Caco-2 (cell line): ENCODE results near the gene LRRC75A. TPM values are rescaled to one million over a fixed set of nuclear protein-coding genes. Genes with fewer than 3 reads are reported as not detected.

Source experiments
- BruUV-seq: library from RNA; stranded (reverse); fragments of 400-500 nt; replicated peaks from 2 replicates; lab custom pipeline; 2021; lab: Mats Ljungman, UMichigan
- CTCF ChIA-PET: fragments of 300-600 bp; sonication (Branson Sonifier 250); formaldehyde crosslinking; loops from one replicate; lab custom pipeline; 2022; ENCODE audit warnings: antibody characterized with exemption; lab: Charles Lee
- POLR2A ChIA-PET: fragments of 300-600 bp; sonication (Branson Sonifier 250); formaldehyde crosslinking; loops from one replicate; lab custom pipeline; 2022; ENCODE audit warnings: antibody characterized with exemption; lab: Charles Lee
- DNase-seq, 2 experiments: peaks; one replicate each; pipeline versions ENCODE4 v3.0.0 to v3.0.0-alpha.2; 2020 to 2022
- H3K27me3 ChIP-seq: replicated peaks from 2 replicates; pipeline ENCODE4 v1.6.0; 2011; ENCODE audit warnings: low read length; ENCODE audit not compliant: control insufficient read depth, insufficient read depth
- H3K36me3 ChIP-seq: 2 replicates; pipeline ENCODE4 v1.5.1; 2011; ENCODE audit warnings: low read length; ENCODE audit not compliant: control insufficient read depth, insufficient read depth
- H3K4me1 ChIP-seq: fragments of 250-450 bp; sonication (Bioruptor Pico); 2 replicates; pipeline ENCODE4 v1.5.1; 2020; ENCODE audit warnings: mild to moderate bottlenecking
- H3K4me3 ChIP-seq: 2 replicates; pipeline ENCODE4 v1.5.1; 2011; ENCODE audit warnings: low read depth, mild to moderate bottlenecking, control low read depth, low read length
- H3K9me3 ChIP-seq: fragments of 250-450 bp; sonication (Bioruptor Pico); 2 replicates; pipeline ENCODE4 v1.5.1; 2020; ENCODE audit warnings: mild to moderate bottlenecking, moderate library complexity
- H3K27ac Mint-ChIP-seq: one replicate; pipeline ENCODE4 v1.8.0; 2022; ENCODE audit warnings: mixed read lengths; ENCODE audit not compliant: unreplicated experiment
- H3K27me3 Mint-ChIP-seq: one replicate; pipeline ENCODE4 v1.8.0; 2022; ENCODE audit warnings: mixed read lengths; ENCODE audit not compliant: insufficient read depth, unreplicated experiment
- H3K36me3 Mint-ChIP-seq: one replicate; pipeline ENCODE4 v1.8.0; 2022; ENCODE audit warnings: mild to moderate bottlenecking, mixed read lengths; ENCODE audit not compliant: insufficient read depth, unreplicated experiment
- H3K4me1 Mint-ChIP-seq: one replicate; pipeline ENCODE4 v1.8.0; 2022; ENCODE audit warnings: low read depth, mixed read lengths; ENCODE audit not compliant: unreplicated experiment
- H3K4me3 Mint-ChIP-seq: one replicate; pipeline ENCODE4 v1.8.0; 2022; ENCODE audit warnings: mild to moderate bottlenecking, moderate library complexity, mixed read lengths; ENCODE audit not compliant: unreplicated experiment
- H3K9me3 Mint-ChIP-seq: one replicate; pipeline ENCODE4 v1.8.0; 2022; ENCODE audit warnings: mixed read lengths; ENCODE audit not compliant: unreplicated experiment
- CTCF ChIP-seq, 2 experiments: fragments of 200-600 bp in 1 of 2; IDR thresholded peaks; 1 replicate in 1 of 2; 2 replicates in 1 of 2; pipeline versions ENCODE4 v1.5.1 to v1.8.0; 2011 to 2022; ENCODE audit warnings: antibody characterized with exemption in 1 of 2, control low read depth in 1 of 2, inconsistent platforms in 1 of 2, low read depth in 1 of 2, low read length in 1 of 2, mild to moderate bottlenecking in 1 of 2, moderate library complexity in 1 of 2; ENCODE audit not compliant: insufficient read depth in 1 of 2, severe bottlenecking in 1 of 2, unreplicated experiment in 1 of 2
- intact Hi-C: fragments of 100-400 bp; cut with micrococcal nuclease; formaldehyde crosslinking; loops from one replicate; pipeline ENCODE4 v1.10.0; 2022; ENCODE audit not compliant: unreplicated experiment
- total RNA-seq: library from RNA; stranded (reverse); gene quantifications from 2 replicates; pipeline ENCODE4 v1.2.3, GENCODE V29; 2022

The LRRC75A gene
- total RNA-seq, 1 experiment from 2014 or later: 4.5 TPM

DNA sequence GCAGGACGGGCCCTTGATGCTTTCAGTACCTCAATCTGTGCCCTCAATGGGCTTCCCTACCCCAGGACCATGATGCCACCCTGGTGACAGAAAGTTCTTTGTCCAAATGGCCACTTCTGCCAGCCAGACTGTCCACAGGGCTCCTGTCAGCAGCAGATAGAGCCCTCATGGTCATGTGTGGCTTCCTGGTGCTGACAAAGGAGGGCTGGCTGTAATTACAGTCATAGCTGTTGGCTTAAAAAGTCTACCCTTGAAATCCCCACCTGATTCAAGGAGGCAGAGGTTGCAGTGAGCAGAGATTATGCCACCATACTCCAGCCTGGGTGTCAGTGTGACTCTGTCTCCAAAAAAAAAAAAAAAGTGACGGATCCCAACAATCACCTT, 73.3 kb downstream of the LRRC75A start:
- Histone ChIP-seq H3K9me3 (no peaks in the 10 kb centered on the region), H3K27me3 (no peaks in the 10 kb centered on the region; the same call in 1 of the 2 replicates), H3K4me3 (no peak overlapping the region), H3K4me1 (peaks cover 10% of the 10 kb centered on the region), H3K36me3 (no peaks in the 10 kb centered on the region)
- TF ChIP-seq CTCF (IDR thresholded peaks at IDR 0.05; ENCODE audit: insufficient read depth in 1 of 2, low read depth in 1 of 2, low read length in 1 of 2, severe bottlenecking in 1 of 2, unreplicated experiment in 1 of 2): no peak
- CTCF ChIA-PET: interaction anchor here (0.6 to 1.1 kb wide), 2 partner anchors 9 to 32 kb away, joined by 3 to 5 read pairs; no protein-coding TSS in a partner anchor
- intact Hi-C loops: no loop called here
- BruUV-seq: no TSS peak
- Mint-ChIP-seq H3K27ac (no peak overlapping the region), H3K4me3 (no peak overlapping the region), H3K4me1 (no peaks in the 10 kb centered on the region), H3K9me3 (no peaks in the 10 kb centered on the region), H3K36me3 (no peaks in the 10 kb centered on the region), H3K27me3 (no peaks in the 10 kb centered on the region)
- no peak for DNase-seq
- POLR2A ChIA-PET: interaction anchor here (1.2 kb wide), 1 partner anchor 20 kb away, joined by 4 read pairs; no protein-coding TSS in a partner anchor

GRCh38 chr17:16417896-16418684, 73.9 kb downstream of the LRRC75A start:
- H3K27ac Mint-ChIP-seq: no peak overlapping the region
- POLR2A ChIA-PET: no interaction called here
- no peaks in the 10 kb centered on the region; the same call in 1 of the 2 replicates for H3K27me3 ChIP-seq
- H3K4me3 ChIP-seq: no peak overlapping the region
- H3K36me3 Mint-ChIP-seq: no peaks in the 10 kb centered on the region
- no peak overlapping the region for H3K4me3 Mint-ChIP-seq
- peaks cover 10% of the 10 kb centered on the region for H3K4me1 ChIP-seq
- no peaks in the 10 kb centered on the region for H3K9me3 Mint-ChIP-seq
- TF ChIP-seq CTCF (IDR thresholded peaks at IDR 0.05; ENCODE audit: insufficient read depth in 1 of 2, low read depth in 1 of 2, low read length in 1 of 2, severe bottlenecking in 1 of 2, unreplicated experiment in 1 of 2): no peak
- CTCF ChIA-PET: interaction anchor here (0.6 kb wide), 1 partner anchor 32 kb away, joined by 5 read pairs; no protein-coding TSS in a partner anchor
- BruUV-seq: no TSS peak
- H3K9me3 ChIP-seq: no peaks in the 10 kb centered on the region
- intact Hi-C loops: no loop called here
- no peaks in the 10 kb centered on the region for H3K27me3 Mint-ChIP-seq
- H3K36me3 ChIP-seq: no peaks in the 10 kb centered on the region
- H3K4me1 Mint-ChIP-seq: no peaks in the 10 kb centered on the region
- DNase-seq: no peak

DNA sequence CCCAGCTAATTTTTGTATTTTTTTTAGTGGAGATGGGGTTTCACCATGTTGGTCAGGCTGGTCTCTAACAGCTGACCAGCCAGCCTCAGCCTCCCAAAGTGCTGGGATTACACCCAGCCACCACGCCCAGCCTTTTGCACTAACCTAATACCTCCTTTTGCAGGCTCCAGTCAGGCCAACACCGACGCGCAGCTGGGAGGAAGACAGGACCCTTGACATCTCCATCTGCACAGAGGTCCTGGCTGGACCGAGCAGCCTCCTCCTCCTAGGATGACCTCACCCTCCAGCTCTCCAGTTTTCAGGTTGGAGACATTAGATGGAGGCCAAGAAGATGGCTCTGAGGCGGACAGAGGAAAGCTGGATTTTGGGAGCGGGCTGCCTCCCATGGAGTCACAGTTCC, 74.6 kb downstream of the LRRC75A start:
- Mint-ChIP-seq H3K27ac (no peak overlapping the region), H3K9me3 (no peaks in the 10 kb centered on the region), H3K4me3 (no peak overlapping the region), H3K36me3 (no peaks in the 10 kb centered on the region), H3K27me3 (no peaks in the 10 kb centered on the region), H3K4me1 (no peaks in the 10 kb centered on the region)
- Histone ChIP-seq H3K27me3 (no peaks in the 10 kb centered on the region; the same call in 1 of the 2 replicates), H3K4me1 (peaks cover 10% of the 10 kb centered on the region), H3K9me3 (no peaks in the 10 kb centered on the region), H3K4me3 (no peak overlapping the region), H3K36me3 (no peaks in the 10 kb centered on the region)
- no peak for TF ChIP-seq CTCF (IDR thresholded peaks at IDR 0.05; ENCODE audit: insufficient read depth in 1 of 2, low read depth in 1 of 2, low read length in 1 of 2, severe bottlenecking in 1 of 2, unreplicated experiment in 1 of 2)
- intact Hi-C loops: no loop called here
- BruUV-seq: no TSS peak
- POLR2A ChIA-PET: no interaction called here
- no peak for DNase-seq
- CTCF ChIA-PET: interaction anchor here (0.7 kb wide), 1 partner anchor 64 kb away, joined by 6 read pairs; no protein-coding TSS in a partner anchor
